ENCODE measurements around the gene LCN10.
"Not testable (repeated sequence)": the region's sequence is repeated elsewhere in the genome, so short reads cannot be mapped to it uniquely, and the experiment has no call there.

Gene LCN10

DNA sequence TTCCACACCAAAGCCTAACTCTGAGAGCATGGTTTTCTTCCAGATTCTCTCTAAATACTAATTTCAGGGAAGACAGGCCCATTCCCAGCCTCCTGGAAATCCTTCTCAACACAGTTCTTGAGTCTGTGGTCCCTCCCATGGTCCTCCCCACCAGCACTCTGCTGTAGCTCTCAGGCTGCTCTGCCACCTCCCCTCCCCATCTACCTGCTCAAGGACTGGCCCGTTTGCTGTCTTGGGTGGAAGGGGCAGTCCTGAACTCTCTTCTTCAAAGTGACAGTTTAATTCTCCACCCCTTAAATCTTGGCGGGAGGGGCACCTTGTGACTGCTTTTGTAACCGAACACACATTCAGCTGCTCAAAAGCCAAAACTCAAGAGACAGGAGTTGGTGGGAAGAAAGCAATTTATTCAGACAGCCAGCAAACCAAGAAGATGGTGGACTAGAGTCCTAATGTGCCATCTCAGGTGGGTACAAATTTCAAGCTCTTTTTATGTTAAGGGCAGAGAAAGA, 29.2 kb upstream of the LCN10 start:
- DNase-seq, result no peak

DNA sequence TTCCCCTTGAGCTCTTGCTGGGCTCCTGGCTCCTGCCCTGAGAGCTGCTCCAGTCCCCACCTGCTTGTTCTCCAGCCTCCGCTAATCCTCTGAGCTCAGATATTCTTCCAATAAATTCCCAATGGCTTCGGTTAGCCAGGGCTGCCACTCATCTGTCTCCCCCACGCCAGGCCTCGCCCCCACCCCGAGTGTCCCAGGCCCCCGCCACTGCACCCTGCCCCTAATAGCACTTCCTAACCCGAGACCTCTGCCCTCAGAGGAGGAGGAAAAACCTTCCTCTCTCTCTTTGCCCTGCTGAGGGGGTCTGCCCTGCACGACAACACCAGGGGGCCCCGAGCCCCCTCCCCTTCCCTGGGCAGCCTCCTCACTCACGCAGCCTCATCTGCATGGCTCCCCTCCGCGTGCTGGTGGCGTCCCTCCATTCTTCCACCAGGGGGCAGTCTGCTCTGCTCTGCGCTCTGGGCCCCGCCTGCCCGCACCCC, 27.0 kb upstream of the LCN10 start:
- DNase-seq, result no peak

DNA sequence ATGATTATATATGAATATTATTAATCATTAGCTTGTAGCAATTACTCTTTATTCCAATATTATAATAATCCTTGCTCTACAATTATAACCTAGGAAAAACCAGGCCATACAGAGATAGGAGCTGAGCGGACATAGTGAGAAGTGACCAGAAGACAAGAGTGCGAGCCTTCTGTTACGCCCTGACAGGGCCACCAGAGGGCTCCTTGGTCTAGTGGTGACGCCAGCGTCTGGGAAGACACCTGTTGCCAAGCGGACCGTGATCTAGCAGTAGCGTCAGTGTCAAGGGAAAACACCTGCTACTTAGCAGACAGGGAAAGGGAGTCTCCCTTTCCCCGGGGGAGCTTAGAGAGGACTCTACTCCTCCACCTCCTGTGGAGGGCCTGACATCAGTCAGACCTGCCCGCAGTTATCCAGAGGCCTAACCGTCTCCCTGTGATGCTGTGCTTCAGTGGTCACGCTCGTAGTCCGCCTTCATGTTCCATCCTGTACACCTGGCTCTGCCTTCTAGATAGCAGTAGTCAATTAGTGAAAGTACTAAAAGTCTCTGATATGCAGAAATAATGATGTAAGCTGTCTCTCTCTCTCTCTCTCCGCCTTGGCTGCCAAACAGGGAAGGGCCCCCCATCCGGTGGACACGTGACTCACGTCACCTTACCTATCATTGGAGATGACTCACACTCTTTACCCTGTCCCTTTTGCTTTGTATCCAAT, 23.8 kb upstream of the LCN10 start:
- peak; percentile 9 for DNase-seq

DNA sequence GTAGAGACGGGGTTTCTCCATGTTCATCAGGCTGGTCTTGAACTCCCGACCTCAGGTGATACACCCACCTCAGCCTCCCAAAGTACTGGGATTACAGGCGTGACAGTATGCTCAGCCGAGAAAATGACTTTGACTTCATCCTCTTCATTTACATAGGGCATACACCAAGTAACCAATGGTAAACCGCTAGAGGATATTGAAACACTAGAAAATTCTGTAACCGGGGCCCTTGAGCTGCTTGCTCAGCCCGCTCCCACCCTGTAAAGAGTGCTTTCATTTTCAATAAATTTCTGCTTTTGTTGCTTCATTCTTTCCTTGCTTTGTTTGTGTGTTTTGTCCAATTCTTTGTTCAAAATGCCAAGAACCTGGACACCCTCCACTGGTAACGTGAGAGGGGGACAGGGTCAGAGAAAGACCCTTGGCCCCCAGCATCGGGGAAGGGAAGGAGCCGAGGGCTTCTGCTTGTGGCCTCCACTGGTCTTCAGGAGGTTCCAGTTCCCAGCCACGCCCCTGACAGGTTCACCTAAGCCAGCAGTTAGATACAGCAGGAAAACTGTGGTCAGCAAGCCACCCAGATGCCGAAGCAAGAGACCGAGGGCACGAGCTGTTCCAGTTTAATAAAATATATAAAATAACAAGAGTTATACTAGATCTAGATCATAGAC, 23.1 kb upstream of the LCN10 start:
- DNase-seq, result not testable (repeated sequence)

DNA sequence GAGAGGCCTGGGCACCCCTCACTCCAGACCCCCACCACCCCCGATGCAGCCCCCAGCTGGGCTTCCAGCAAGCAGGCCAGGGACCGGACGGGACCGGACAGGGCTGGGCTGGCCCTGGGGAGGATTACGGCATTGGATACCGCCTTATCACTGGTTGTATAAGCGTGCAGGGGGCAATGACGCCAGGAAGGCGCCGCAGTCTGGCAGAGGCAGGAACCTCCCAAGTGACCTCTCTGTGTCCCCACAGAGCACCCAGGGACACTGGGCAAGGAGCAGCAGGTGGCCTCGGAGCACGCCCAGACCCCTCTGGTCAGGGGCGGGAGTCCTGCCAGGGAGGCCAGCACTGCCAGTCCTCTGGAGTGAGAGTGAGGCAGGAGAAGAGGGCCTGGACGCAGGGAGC, 22.3 kb upstream of the LCN10 start:
- DNase-seq, result no peak

DNA sequence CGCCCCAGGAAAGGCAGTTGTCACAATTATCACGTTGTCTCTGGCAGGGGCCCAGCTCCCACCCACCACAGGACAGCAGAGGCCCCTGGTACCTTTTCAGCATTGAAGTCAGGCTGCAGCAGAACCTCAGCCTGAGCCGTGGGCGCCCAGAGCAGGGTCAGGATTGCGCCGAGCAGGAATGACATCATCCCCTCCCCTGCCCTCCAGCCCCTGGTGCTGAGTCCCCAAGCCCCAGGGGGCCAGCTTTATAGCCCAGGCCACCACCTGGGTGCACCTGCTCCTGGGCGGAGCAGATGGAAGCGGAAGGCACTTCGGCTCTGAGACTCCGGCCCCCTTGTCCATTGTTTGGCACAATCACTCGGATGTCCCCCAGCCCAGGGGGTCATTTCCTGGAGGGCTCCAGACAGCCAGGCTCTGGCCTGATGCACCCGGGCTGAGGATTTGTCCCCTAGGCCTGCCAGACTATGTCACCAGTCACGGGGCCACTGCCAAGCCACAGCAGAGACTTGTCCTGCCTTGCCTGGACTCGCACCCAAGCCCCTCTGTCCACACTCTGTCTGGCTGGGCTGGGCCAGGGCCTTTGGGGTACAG, 21.7 kb upstream of the LCN10 start, which contains the start of gene LCN15:
Gene LCN15 (minus strand): TSS at position 218 of the 591 bp plus-strand sequence. CDS start 30 bp downstream, at position 188.
- no peak for DNase-seq

DNA sequence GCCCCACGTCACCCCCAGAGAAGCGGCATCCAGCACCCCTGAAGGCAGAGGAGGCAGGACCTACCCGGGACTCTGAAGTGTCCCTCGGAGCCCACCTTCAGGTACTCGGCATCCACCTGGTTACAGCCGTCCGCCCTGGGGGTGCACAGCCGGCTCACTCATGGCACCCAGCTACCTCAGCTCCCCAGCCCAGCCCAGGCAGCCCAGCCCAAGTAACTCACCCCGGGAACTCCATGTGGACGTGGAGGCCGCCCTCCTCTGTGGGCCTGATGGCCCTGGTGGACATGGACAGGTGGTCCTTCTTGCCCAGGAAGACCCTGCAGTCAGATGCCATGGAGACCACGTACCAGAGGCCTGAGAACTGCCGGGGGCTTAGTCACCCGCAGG, 20.9 kb upstream of the LCN10 start:
- no peak for DNase-seq

DNA sequence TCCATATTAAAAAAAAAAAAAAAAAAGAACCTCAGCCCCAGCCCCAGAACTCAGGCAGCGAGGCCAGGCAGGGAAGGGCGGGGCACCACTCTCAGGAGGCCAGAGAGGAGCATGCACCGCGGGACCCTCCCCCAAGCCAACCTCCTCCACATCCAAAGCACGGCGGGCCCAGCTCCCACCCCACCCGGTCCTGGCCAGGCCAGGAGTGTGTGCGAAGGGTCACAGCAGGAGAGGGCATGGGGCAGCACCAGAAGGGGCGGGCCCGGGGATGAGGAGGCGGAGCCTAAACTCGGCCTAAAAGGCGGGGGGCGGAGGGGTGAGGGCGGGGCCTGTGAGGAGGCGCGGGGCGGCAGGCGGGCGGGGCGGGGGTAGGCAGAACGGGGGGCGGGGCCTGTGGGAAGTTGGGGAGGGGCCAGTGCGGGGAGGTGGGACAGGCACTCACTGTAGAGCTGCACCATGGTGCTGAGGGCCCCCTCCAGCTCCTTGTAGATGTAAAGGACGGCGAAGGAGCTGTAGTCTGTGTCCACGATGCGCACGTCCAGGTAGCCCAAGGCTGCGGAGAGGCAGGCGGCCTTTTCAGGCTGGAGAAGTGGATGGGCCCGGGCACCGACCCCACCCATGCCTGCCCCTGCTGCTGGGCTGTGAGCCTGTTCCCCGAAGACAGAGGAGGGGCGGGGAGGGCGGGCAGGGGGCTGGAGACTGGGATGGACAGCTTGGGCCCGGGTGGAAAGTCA, 20.3 kb upstream of the LCN10 start:
- no peak for DNase-seq

DNA sequence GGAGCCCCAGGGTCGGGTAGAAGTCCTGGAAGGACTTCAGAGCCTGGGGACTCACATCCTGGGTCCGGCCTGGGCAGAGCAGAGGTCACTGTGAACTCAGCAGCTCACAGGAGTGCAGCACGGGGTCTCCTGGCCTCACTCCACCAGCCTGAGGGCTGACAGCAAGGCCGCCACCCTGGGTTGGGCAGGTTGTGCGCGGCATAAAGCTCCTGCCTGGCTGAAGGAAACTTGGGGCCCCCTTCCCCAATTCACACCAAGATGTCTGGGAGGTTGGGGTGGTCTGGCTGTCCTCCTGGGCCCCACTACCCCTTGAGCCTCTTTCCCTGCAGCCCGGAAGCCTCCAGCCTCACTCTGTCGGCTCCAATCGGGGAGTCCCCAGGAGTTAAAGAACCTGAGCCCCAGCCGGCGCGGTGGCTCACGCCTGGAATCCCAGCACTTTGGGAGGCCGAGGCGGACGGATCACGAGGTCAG, 19.5 kb upstream of the LCN10 start:
- DNase-seq, result no peak

DNA sequence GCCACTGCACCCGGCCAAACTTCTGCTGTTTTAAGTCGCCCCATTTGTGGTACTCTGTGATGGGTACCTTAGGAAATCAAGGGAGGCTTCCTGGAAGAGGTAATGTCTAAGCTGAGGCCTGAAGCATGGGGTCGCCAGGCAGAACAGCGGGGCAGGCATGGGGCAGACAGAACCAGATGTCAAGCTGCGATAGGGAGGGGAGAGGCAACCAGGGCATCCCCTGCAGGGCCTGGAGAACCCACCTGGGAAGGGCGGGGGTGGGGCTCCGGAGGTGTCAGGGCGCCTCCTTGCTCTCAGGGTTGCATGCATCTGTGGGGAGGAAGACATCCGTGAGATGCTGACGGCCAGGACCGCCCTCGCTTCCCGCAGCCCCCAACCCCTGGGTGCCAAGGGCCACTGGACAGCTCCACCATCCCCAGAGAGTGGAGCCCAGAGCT, 18.8 kb upstream of the LCN10 start:
- no peak for DNase-seq

DNA sequence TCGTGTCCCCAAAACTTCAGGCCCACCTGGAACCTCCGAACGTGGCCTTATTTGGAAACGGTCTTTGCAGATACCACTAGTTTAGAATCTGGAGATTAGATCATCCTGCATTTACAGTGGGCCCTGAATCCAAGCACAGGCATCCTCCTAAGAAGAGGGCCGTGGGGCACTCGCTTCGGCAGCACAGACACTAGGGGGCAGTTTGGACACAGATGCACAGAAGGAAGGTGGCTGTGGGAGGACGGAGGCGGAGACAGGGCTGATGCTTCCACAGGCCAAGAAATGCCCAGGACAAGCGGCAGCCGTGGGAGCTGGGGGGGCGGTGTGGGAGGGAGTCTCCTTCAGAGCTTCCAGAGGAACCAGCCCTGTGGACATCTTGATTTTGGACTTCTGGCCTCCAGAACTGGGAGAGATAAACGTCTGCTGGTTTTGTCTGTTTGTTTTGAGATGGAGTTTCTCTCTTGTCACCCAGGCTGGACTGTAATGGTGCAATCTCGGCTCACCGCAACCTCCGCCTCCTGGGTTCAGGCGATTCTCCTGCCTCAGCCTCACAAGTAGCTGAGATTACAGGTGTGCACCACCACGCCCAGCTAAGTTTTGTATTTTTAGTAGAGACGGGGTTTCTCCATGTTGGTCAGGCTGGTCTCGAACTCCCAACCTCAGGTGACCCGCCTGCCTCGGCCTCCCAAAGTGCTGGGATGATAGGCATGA, 18.2 kb upstream of the LCN10 start:
- not testable (repeated sequence) for DNase-seq

DNA sequence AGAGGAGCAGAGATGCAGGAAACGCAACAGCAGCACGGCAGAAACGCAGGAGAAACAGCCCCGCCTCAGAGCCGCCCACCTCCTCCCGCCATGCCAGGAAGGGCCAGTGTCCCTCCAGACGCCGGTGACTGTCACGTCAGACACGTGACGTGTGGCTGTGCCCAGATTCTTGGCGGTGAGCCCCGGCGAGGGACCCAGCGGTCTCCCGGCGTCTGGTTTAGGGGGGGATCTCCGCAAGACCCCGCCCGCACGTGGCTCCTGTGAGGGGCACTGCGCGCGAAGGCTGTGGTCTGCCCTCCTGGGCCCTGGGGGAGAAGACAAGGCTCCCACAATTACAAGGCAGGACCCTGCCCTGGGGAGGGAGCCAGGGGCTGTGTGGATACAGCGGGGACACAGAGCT, 17.7 kb upstream of the LCN10 start:
- no peak for DNase-seq

DNA sequence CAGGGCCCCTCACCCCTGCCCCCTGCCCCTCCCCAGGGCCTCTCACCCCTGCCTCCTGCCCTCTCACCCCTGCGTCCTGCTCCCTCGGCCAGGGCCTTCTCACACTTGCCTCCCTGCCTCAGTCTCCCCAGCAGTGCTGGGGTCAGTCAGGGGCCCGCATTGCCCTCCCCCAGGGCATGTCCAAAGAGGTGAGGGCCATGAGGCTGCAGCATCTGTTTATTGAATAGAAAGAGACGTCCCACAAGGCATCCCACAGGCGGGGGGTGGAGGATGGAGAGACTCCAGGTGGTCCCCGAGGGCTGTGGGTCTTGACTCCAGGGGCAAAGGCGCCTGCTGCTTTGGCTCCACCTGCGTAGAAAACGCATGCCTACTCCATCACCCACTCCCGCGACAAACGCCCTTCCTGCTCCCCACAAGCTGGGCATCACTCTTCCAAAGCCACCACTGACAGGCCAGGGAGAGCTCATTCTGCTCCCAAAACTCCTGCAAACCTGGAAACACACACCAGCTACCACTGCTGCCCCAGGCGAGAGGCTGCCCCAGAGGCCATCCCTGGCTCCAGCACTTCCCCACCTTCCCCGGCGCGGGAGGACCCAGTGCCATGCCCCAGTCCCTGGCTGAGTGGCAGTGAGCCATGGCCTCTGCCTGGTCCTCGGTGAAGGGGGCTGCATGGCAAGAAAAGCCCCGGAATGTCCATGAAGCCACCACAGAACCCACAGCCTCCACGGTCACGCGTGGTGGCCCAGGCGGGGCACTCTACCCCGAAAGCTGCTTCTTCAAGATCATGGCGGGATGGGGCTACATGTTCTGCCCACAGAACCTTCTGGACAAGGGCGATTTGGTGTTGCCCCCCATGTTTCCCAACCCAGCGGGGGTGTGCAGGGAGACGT, 16.9 kb upstream of the LCN10 start:
- no peak for DNase-seq

DNA sequence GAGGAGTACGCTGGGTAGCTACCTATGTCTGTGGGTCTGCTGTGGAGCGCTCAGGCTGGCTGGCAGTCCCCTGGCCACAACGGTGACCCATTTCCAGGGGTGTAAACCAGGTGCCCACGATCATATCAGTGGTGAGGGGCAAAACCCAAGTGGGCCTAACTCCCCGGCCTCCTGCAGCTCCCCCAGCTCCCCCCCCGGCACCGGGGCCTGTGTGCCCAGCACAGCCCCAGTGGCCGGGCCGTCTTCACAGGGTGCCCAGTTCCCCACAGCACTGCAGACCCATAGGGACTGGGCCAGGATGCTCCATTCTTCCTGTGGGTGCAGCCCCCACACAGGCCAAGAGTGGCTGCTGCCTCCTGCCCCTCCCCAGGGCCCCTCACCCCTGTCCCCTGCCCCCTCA, 16.3 kb upstream of the LCN10 start:
- no peak for DNase-seq

DNA sequence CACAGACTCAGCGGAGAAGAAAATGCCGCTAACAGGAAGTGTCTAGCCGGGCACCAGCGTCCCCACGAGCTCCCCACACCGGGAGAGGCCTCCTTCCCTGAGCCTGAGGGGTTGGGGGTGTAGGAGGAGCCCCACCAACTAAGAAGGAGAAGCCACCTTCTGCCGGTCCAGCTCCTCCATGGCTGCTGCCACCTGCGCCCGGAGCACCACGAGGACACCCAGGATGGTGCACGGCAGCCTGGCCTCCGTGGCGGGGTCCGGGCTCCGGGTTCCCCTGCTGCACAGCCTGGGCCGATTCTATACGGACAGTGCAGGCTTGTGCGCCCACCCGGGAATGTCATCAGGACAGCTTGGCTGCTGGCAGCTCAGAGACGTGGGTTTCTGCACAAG, 15.0 kb upstream of the LCN10 start:
- DNase-seq, result no peak

DNA sequence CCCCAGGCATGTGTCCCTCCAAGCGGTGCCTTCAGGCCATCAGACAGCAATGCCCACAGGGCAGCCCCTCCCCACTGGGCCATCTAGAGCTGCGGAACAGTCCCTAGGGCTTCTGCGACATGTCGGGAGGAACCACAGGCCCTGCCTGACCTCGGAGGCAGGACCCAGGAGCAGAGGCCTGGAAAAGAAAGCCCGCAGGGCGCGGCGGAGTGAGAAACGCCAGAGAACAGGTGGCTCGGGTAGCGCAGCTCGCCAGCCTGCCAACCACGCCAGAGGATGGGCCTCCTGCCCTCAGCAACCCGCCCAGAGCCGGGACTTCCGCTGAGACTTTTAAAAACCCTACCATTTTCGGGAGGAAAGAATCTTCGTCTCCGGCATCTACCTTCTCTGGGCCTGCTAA, 14.6 kb upstream of the LCN10 start:
- no peak for DNase-seq

DNA sequence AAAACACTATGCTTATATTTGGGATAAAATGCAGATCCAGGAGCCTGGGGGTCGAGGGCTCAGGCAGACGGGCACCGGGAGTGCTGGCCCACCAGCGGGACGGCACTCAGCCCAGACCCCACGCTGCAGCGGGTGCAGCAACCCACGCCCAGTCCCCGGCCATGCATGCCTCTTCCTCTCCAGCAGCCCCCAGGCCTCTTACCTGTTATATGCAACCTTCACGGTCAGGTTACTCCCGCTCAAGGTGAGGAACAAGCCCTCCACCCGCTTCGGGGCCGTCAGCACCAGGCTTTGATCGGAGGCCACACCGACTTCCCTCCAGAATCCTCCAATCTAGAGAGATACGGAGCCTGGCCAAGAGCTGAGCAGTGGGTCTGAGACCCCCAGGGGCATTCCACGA, 14.1 kb upstream of the LCN10 start:
- DNase-seq, result no peak

DNA sequence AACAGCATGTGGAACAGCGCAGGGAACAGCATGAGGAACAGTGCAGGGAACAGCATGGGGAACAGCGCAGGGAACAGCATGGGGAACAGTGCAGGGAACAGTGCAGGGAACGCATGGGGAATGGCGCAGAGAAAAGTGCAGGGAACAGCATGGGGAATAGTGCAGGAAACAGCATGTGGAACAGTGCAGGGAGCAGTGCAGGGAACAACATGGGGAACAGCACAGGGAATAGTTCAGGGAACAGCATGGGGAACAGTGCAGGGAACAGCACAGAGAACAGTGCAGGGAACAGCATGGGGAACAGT, 13.3 kb upstream of the LCN10 start:
- no peak for DNase-seq

DNA sequence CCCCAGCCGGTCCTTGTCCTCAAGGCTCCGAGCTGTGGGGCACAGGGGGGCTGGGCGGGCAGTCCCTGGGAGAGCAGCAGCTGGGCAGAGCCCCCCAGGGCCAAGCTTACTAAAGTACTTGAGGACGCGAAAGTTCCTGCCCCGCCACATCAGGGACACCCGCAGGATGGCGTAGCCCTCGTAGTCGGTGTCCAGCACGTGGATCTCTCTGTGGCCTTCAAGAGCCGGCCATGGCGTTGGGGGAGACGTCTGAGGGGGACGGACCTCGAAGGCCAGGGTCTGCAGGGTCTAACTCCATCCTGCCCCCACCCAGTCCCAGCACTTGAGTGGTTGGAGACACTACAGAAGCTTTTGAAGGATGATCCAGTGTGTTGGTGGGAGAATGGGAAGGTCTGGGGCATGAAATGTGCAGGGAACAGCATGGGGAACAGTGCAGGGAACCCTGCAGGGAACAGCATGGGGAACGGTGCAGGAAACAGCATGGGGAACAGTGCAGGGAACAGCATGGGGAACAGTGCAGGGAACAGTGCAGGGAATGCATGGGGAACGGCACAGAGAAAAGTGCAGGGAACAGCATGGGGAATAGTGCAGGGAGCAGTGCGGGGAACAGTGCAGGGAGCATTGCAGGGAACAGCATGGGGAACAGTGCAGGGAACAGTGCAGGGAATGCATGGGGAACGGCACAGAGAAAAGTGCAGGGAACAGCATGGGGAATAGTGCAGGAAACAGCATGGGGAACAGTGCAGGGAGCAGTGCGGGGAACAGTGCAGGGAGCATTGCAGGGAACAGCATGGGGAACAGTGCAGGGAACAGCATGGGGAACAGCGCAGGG, 12.8 kb upstream of the LCN10 start:
- DNase-seq, result not testable (repeated sequence)

DNA sequence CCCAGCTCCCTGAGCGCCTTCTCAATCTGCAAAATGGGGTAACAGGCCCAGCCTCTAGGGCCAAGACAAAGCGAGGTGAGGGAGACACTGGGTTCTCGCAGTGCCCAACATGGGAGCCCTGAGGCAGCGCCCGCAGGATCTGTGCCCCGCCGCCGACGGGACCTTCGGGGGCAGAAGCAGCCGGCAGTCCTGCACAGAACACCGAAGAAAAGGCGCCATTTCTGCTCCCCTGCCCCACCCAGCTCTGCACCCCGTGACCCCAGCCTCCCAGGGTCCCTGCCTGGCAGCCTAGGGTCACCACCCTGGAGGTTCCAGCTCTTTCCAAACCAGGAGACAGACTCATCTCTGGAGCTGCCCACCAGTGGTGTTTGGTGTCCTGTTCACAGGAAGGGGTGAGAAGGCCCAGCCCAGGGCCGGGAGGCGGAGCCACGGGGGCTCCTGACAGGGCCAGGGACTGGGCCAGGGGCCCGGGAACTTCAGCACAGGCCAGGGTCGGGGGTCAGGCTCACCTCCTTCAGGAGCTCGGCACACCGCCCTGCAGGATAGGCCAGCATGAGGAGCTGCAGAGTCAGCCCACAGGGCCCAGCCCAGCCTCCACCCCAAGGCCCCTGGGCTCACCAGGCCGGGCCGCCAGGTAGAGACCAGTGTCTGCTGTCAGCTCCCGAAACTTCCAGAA, 12.0 kb upstream of the LCN10 start:
- no peak for DNase-seq

All from NCI-H524 treated with DMSO at 0.1 percent for 48 hours (cell line).